NAMALWA (cell line): ENCODE results near the gene LSM7.
"Not testable (repeated sequence)": the region's sequence is repeated elsewhere in the genome, so short reads cannot be mapped to it uniquely, and the experiment has no call there.

Experiments used
- DNase-seq: peaks from one replicate; pipeline ENCODE4 v3.0.0-alpha.2; 2015; ENCODE audit warnings: low spot score

Gene LSM7

GRCh38 chr19:2355168-2356035 is 27.0 kb upstream of the LSM7 start:
- DNase-seq = no peak

DNA sequence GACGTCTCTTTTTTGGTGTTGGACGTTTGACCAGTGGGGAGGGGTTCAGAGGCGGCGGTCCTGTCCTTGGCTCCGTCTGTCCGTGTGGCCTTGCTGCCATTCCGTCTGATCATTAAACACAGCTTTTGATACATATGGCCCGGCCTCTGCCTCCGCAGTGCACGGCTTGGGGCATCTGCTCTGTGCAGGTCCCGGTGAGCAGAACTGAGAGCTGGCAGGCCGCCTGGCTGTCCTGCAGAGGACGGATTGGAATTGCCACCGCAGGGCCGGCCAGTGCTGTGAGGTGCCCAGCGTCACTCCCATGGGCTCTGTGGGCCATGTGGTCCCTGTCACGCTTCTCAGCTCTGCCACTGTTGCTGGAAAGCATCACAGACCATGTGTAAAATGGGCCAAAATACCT is 26.3 kb upstream of the LSM7 start:
- DNase-seq = no peak

- no peak for DNase-seq
Observed at GRCh38 chr19:2353887-2354592, 25.7 kb upstream of the LSM7 start.

DNA sequence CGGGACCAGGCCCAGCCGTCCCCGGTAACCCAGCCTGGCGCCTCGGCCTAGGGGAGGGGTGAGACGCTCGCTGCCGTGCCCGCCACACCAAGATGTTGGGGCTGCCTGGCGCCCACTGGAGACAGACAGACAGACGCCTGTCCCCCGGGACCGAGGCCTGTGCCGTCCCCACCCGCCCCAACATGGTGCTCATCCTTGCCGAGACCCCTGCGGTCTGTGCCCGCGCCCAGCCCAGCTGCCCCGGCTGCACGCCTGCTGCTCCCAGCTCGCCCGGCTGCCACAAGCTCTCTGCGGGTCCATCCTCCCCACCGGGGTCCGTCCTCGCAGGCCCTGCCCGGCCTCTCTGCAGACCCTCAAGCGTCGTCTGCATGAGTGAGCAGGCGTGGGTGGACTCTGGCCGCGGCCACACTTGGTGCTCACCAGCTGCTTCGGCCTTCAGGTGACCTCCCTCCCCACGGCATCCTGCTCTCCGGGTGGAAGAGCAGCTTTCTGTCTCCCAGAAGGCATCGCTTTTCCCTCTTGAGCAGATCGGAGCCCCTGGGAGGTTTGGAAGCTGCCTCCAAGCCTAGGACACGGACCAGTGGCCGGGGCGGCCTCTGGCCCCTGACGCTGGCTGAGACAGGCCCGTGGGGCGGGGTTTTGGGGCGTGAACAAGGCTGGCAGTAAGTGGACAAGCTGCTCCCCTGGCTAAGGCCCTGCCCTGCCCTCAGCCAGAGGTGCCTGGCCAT is 24.9 kb upstream of the LSM7 start:
- no peak for DNase-seq

GRCh38 chr19:2352121-2352520 is 23.7 kb upstream of the LSM7 start:
- DNase-seq = no peak

- no peak for DNase-seq
Observed at GRCh38 chr19:2351591-2351990, 23.2 kb upstream of the LSM7 start.

- no peak for DNase-seq
Observed at GRCh38 chr19:2350656-2351055, 22.3 kb upstream of the LSM7 start.

GRCh38 chr19:2349818-2350217 is 21.4 kb upstream of the LSM7 start:
- not testable (repeated sequence) for DNase-seq

DNA sequence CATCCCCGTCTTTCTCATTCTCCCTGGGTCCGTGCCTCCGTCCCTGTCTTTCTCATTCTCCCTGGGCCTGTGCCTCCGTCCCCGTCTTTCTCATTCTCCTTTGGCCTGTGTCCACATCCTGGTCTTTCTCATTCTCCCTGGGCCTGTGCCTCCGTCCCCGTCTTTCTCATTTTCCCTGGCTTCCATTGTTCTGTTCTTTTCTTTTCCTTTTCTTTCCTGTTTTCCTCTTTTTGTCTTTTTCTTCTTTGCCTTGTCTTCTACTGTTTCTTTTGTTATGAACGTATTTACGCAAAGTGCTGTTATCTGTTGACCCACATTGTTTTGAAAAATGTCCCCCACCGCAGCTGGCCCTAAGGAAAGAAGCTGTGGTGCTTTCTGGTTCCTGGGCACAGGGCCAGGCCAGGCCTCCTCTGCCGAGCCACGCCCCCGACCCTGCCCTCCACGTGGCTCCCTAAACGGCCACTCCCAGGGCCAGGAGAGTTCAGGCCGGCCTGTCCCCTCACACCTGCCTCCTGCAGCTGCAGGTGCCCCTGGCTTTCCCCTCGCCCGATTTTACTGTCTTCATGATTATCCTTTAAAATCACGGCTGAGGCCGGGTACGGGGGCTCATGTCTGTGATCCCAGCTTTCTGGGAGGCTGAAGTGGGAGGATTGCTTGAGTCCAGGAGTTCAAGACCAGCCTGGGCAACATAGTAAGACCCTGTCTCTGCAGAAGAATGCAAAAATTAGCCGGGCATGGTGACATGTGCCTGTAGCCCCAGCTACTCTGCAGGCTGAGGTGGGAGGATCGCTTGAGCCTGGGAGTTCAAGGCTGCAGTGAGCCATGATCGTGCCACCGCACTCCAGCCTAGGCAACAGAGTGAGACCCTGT is 17.6 kb upstream of the LSM7 start:
- DNase-seq = no peak

GRCh38 chr19:2345076-2345475 is 16.7 kb upstream of the LSM7 start:
- DNase-seq = no peak

DNA sequence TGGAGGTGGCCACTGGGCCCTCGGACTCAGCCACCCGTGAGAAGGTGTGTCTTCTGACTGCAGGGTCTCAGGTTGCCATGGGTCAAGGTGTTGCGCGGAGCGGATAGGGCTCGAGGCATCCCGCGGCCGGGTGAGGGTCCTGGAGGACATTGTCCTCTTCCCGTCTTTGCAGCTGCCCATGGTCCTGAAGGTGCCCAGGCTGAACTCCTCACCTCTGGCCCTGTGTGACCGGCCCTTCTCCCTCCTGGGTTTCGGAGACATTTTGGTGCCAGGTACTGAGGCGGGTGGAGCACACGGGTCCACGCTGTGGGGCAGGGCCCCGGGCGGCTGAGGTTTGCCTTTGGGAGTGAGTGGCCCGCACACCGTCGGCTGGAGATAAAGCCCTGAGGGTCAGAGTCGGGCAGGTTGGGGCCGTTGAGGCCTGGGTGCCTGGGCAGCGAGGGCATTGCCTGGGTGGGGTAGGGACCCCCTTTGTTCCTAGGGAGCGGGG is 16.0 kb upstream of the LSM7 start:
- DNase-seq = no peak

DNA sequence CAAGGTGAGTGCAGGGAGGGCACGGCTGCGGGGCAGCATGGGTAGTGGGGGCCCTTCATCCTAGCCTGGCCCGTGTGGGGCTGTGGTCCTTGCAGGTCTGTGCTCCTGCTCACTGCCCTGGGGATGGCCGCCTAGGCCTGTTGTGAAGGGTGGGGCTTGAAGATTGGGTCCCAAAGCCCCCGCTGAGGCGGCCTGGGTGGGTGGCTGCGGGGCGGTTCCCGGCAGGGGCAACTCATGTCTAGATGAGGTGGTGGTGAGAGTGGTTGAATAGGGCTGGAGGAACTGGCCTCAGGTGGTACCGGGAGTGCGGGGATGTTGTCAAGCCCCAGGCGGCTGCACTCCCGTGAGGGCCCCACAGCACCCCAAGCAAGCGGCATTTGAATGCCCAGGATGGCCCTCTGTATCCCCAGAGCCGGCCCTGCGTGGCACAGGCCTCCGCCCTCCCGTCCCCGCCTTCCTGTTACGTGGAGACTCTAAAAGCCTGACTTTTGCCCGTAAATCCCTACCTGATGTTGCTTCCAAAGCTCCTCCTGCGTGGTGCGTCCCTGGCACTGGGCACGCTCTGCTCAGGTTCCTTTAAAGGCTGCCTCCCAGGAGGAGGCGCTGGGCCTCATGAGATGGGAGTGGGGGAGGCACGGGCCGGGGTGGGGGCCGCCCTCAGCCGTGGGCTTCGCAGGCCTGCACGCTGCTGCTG is 15.1 kb upstream of the LSM7 start:
- no peak for DNase-seq

DNA sequence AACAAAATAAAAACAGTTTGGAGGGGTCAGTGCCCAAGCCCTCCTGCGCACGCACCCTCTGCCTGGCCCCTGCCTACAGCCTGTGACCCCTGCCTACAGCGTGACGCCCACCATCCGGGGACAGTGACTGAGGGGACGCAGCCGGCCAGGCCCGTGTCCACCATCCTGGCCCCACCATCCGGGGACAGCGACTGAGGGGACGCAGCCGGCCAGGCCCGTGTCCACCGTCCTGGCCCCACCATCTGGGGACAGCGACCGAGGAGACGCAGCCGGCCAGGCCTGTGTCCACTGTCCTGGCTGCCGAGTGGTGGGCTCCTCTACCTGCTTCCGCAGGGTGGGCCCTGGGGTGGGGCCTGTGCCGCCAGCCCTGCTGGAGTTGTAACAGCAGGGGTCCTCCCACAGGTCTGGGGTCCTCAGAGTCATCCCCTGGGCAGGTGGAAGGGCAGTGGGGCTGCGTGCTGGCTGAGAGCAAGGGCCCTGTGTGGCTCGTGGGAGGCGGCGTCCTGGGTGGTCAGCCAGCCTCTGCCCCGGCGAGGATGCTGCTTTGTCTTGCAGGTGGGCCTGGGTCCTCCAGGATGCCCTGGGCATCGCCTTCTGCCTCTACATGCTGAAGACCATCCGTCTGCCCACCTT is 14.4 kb upstream of the LSM7 start:
- no peak for DNase-seq

DNA sequence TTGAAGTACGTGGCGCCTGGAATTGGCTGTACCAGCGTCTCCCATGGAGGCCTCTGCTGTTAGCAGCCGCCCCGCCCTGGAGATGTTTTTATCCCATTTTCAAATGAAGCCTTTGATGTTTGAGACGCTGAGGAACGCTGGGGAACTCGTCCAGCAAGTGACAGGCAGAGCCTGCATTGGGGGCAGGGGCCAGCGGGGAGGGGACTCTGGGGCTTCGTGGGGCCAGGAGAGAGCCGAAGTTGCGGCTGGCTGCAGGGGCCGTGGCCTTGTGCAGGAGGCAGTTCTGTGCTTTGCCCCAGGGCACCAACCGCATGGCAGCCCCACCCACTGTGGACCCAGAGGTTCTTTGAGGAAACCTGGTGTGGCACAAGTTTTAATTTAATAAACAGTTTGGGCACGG is 13.6 kb upstream of the LSM7 start:
- no peak for DNase-seq

- no peak for DNase-seq
Observed at GRCh38 chr19:2341244-2341751, 12.9 kb upstream of the LSM7 start.

DNA sequence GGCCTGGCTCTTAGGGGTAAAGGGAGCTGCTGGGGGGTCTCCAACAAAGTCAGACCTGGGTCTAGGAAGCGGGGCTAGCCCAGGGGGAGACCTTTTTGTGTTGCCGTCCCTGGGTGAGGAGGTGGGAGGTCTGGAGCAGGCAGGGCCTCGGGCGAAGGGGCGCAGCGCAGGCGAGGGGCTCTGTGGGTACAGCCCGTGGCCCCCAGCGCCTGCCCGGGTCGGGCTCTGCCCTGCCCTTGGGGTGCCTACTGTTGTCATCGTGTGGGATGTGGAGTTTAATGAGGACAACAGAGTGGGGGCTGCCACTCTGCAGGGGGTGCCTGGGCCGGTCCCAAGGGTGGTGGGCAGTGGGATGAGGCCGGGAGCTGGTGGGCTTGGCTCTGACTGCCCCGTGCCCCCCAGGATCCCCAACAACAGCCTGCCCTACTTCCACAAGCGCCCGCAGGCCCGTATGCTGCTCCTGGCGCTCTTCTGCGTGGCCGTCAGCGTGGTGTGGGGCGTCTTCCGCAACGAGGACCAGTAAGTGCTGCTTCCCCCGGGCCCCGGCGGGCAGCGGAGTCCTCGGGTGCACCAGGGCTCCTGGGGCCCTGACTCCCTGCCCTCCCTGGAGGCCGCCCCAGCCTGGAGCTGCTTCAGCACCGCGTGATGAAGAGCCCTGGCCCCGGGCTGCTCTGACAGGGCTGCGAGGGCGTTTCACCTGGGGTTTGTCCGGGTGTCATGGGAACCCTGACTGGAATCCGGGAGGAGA is 12.3 kb upstream of the LSM7 start:
- no peak for DNase-seq

- no peak for DNase-seq
Observed at GRCh38 chr19:2339644-2340310, 11.4 kb upstream of the LSM7 start.

DNA sequence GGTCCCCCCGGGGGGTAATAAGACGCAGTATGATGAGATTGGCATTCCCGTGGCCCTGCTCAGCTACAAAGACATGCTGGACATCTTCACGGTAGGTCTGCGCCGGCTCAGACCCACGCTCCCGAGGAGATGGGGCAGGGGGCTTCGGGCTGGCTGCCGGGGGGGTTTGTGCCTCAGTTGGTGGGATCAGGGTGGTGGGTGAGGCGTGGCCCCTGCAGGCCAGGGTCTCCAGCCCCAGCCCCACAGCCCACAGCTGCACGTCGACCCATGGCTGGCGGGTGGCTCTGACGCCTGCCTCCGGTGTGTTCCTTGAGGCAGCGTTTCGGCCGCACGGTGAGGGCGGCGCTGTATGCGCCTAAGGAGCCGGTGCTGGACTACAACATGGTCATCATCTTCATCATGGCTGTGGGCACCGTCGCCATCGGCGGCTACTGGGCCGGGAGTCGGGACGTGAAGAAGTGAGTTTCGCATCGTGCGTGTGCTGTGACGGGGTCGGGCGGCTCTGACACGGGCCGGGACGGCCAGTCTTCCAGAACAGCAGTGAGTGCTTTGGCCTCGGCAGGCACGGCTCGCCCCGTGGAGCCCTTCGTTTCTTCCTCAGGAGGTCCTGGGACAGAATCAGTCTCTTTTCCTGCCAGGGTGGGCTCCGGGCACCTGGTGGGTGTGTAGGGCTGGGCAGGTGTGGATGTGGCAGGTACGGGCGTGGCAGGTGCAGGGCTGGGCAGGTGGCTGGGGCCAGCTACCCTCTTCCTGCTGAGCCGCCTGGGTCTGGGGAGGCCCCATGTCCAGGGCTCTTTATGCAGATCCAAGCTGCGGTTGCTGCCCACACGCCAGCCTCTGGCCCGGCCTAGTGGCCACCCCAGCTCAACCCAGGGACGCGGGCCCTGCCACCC is 10.6 kb upstream of the LSM7 start:
- DNase-seq = no peak
